GM21423 (cell line): ENCODE measurements around the gene TIPRL.
"Not testable (repeated sequence)": the region's sequence is repeated elsewhere in the genome, so short reads cannot be mapped to it uniquely, and the experiment has no call there.

Source experiments
- ATAC-seq: cut with Tn5 transposase; IDR thresholded peaks from one replicate; pipeline ENCODE4 v1.9.1; 2021; ENCODE audit warnings: mild to moderate bottlenecking, moderate library complexity; ENCODE audit not compliant: unreplicated experiment

TIPRL gene

GRCh38 chr1:168207673-168208072 lies 28.9 kb downstream of the TIPRL start:
- ATAC-seq = not testable (repeated sequence)

DNA sequence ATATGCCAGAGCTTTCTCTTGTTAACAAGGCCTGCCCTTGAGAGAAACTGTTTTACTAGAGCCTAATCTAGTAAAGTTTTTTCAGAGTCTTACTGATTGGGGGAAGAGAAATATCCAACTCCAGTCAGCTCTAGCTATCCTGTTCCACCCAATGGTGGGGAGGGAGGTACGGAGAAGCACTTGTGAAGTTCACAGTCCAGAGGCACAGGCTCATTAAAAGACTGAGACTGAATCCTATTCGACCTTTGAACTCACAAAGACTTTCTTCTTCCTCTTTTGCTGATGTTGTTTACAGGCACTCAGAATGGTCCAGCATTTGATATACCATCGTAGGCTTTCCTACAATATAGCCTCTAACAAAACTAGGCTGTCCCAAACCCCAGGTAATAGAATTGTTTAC lies 31.6 kb downstream of the TIPRL start:
- no peak for ATAC-seq

DNA sequence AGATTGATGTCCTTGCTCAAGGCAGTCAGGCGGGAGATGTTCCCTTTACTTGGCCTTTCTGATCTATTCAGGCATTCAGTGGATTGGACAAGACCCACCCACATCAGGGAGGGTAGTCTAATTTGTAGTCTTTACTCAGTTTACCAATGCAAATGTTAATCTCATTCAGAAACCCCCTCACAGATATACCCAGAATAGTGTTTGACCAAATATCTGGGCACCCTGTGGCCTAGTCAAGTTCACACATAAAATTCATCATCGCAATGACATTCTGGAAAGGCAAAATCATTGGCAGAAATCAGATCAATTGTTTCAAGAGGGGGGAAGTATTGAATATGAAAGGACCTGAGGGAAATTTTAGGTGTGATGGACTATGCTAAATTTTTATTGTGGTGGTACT lies 34.6 kb downstream of the TIPRL start:
- ATAC-seq = no peak

DNA sequence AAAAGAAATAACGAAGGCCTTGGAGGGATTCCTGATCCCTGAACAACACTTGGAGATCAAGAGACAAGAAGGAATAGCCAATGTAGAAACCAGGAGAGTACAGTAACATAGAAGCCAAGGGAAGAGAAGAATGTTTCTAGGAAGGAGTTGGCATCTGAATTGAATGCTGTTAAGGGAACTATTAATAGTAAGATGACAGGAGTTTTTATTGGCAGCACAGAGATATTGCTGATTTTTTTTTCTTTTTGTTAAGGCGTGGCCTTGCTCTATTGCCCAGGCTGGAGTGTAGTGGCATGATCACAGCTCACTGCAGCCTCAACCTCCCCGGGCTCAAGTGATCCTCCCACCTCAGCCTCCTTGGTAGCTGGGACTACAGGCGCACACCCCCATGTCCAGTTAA lies 37.4 kb downstream of the TIPRL start:
- no peak for ATAC-seq

GRCh38 chr1:168217664-168218063 lies 38.9 kb downstream of the TIPRL start:
- ATAC-seq = no peak

DNA sequence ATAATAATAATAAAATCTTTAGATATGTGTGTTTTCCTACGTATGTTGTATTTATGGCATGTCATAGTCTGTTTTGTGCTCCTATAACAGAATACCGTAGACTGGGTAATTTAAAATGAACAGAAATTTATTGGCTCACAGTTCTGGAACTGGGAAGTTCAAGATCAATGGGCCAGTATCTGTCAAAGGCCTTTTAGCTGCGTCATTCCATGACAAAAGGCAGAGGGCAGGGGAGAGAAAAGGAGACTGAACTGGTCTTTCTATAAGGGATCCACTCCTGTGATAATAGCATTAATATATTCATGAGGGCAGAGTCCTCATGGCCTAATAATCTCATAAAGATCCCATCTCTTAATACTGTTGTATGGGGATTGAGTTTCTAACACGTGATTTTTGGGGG lies 39.9 kb downstream of the TIPRL start:
- ATAC-seq = no peak

DNA sequence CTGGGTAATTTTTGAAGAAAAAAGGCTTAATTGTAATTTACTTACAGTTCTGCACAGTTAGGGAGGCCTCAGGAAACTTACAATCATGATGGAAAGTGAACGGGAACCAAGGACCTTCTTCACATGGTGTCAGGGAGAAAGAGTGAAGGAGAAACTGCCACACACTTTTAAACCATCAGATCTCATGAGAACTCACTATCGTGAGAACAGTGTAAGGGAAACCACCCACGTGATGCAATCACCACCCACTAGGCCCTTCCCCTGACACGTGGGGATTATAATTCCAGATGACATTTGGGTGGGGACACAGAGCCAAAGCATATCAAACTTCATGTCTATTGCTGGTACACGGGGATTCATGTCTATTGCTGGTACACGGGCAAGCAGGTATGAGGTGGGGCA lies 41.7 kb downstream of the TIPRL start:
- no peak for ATAC-seq

- no peak for ATAC-seq
Measured at GRCh38 chr1:168221275-168221674, 42.5 kb downstream of the TIPRL start.

DNA sequence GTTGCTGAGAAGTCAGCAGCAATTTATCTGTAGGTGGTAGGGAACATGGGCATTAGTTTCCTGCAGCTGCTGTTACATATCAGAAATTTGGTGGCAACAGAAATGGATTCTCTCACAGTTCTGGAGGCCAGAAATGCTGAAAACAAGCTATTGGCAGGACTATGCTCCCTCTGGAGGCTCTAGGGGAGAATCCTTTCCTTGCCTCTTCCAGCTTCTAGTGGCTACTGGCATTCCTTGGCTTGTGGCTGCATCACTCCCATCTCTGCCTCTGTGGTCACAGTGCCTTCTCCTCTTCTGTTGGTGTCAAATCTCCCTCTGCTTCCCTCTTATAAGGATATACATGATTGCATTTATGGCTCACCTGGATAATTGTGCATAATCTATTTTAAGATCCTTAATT lies 44.5 kb downstream of the TIPRL start:
- ATAC-seq = no peak

DNA sequence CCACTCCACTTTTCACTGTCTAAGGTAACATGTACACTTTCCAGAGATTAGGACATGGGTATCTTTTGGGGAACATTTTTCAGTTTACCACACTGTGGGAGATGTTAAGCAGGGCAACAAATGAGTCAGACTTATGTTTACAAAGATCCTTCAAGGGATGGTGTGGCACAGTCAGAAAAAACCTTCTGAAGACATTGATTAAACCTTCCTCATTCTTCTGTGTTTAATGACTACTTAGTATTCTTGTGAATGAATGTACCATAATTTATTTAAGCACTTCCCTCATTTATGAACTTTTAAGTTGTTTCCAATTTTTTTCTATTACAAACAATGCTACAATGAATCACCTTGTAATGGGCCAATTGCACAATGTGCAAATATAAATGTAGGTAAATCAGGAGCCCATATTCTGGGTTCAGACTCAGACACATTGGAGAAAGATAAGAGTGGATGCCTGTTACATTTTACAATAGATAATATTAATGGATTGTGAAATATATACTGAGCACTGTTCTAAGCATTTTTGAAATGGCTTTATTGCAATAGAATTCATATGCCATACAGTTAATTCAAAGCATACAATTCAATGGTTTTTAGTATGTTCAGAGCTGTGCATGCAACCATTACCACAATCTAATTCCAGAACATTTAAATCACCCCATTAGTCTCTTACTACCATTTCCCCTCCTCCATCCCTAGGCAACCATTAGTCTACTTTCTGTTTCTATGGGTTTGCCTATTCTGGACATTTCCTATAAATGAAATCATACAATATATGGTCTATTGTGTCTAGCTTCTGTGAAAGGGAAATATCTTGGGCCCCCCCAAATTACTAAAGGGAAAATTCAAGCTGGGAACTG lies 45.1 kb downstream of the TIPRL start:
- ATAC-seq = no peak

- no peak for ATAC-seq
Measured at GRCh38 chr1:168224991-168225390, 46.2 kb downstream of the TIPRL start.

DNA sequence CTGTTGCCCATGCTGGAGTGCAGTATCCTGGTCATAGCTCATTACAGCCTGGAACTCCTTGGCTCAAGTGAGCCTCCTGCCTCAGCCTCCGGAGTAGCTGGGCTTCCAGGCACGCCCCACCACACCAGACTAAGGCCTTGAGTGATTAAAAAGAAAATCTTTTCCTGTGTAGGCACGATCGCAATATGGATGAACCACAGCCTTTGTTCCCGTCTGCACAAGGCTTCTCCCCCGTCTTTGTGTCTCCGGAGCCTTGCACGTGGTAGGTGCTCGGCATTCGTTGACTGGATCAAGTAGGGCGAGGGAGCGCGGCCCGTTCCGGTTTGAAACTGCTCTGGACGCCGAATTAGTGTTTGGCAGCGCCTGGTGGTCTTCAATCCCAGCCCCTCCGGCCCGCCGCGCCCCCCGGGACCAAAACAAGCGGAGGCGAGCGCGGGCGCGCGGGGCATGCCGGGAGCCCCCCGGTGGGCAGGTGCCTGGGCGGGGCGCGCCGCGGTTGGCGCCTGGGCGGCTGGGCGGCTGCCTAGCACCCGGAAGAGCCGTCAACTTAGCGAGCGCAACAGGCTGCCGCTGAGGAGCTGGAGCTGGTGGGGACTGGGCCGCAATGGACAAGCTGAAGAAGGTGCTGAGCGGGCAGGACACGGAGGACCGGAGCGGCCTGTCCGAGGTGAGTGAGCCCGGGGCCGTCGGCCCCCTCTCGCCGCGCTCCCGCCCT lies 46.9 kb downstream of the TIPRL start, which contains the start of gene SFT2D2:
Gene SFT2D2, plus strand, starts transcription at position 529 of the 715 bp plus-strand sequence. Its CDS starts 76 bp downstream, at position 605.
- ATAC-seq = peak; percentile 79

GRCh38 chr1:168227620-168228019 lies 48.9 kb downstream of the TIPRL start:
- no peak for ATAC-seq

- ATAC-seq = no peak
Measured at GRCh38 chr1:168229893-168230292, 51.1 kb downstream of the TIPRL start.

- ATAC-seq = no peak
Measured at GRCh38 chr1:168230709-168231108, 51.9 kb downstream of the TIPRL start.

DNA sequence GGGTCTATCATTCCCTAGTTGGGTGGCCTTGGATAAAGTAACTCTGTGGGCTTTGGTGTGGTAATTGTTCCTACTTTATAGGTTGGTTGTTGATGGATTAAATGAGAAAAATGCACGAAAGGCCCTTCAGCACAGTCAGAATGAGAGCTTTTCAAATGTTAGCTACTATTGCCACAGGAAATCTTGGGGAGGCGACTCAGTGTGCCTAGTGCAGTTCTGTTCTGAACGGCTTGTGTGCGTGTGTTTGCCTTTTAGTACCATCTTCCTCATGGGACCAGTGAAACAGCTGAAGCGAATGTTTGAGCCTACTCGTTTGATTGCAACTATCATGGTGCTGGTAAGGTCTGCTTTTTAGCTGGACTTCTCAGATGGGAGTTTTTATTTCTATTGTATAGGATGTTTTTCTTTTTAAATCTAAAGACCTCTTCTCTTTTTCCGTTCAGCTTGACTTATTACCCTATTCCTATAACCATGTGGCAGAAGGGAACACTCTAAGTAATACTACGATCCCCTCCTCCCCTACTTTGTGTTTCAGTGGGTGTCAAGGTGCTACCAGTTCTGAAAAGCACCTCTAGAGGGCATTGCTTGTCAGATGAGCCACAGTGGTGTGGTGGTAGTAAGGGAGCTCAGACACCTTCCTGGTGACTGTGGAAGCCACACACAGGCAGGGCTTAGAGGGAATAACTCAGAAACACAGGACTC lies 56.2 kb downstream of the TIPRL start:
- ATAC-seq = peak; percentile 74

DNA sequence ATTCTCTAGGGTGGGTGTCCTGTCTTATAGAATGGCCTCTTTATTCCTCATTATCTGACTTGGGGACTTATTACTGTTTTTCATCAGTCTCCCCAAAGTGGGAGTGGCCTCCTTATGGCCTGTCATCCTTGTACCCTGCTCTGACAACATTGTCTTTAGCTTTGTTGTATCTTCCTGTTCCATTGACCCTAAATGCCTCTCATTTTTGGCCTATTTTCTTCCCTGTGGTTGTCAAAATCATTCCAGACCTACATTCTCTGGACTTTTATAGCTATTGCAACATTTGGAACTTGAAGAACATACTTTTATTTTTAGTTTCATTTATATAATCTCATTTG lies 56.8 kb downstream of the TIPRL start:
- ATAC-seq = no peak

GRCh38 chr1:168235937-168236336 lies 57.2 kb downstream of the TIPRL start:
- ATAC-seq = no peak

- no peak for ATAC-seq
Measured at GRCh38 chr1:168236836-168237611, 58.3 kb downstream of the TIPRL start.

DNA sequence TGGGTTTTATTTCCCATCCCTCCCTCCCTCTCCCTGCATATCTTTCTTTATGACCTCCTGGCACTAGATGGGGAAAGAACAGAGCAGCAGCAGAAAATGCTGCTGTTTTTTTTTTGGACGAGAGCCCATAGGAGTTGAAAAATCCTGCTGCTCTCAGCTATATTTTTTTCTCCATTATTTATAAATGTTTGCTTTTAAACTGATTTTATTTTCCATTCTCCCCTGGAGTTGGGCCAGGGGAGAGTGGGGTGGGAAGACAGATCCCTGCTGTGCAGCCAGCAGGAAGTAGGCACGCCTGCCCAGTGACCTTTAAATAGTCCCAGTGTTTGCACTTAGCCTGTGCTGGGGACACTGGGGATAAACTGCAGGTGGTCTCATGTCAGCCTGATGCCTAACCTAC lies 64.4 kb downstream of the TIPRL start:
- no peak for ATAC-seq

DNA sequence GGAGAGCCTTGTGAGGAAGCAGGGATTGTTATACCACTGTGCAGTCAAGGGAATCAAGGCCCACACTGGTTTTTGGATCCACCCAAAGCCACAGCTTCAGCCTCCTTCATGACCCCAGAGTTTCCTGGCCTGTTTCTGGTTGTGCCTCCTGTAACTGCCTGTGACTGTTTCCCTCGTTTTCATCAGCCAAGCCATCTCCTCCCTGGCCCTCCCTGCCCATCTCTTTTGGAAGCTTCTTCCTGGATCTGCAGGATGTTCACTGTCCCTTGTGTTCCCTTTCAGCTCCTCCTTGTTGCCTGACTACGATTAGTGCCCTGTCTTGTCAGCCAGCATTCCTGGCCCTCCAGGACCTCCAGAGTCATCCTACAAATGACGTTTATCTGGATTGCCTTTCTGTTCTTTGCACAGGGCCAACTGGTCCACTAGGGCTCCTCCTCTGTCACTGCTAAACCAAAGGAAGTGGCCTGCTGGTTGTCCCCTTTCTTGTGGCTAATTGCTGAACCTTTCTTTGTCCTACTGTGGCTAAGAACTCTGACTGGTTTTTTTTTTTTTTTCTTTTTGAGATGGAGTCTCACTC lies 65.0 kb downstream of the TIPRL start:
- no peak for ATAC-seq
